Panc1 (cell line): ENCODE results near the gene AAK1. TPM values are rescaled to one million over a fixed set of nuclear protein-coding genes. Genes with fewer than 3 reads are reported as not detected.
"Not testable (repeated sequence)": the region's sequence is repeated elsewhere in the genome, so short reads cannot be mapped to it uniquely, and the experiment has no call there.

Experiments used
- ATAC-seq: fragments of 200-7000 bp; cut with Tn5 transposase; 2 replicates; pipeline ENCODE4 v1.9.1; 2020; ENCODE audit warnings: mild to moderate bottlenecking, moderate library complexity
- BruUV-seq: library from RNA; stranded (reverse); fragments of 400-500 nt; replicated peaks from 2 replicates; lab custom pipeline; 2021; lab: Mats Ljungman, UMichigan
- CTCF ChIA-PET: fragments of 300-600 bp; sonication (Branson Sonifier 250); formaldehyde crosslinking; loops from one replicate; lab custom pipeline; 2022; ENCODE audit warnings: antibody characterized with exemption; lab: Charles Lee
- POLR2A ChIA-PET: fragments of 300-600 bp; sonication (Branson Sonifier 250); formaldehyde crosslinking; loops from one replicate; lab custom pipeline; 2022; ENCODE audit warnings: antibody characterized with exemption; lab: Charles Lee
- DNase-seq: peaks from one replicate; pipeline ENCODE4 v3.0.0-alpha.2; 2010; ENCODE audit warnings: low read depth, low spot score
- H3K27ac ChIP-seq: 2 replicates; pipeline ENCODE4 v1.5.1; 2011; ENCODE audit warnings: mild to moderate bottlenecking, low read length, inconsistent platforms
- H3K27me3 ChIP-seq: fragments of 200-500 bp; sonication (Bioruptor generic); 2 replicates; pipeline ENCODE4 v1.6.0; 2014; ENCODE audit warnings: low read length, inconsistent platforms; ENCODE audit not compliant: control insufficient read depth, insufficient read depth
- H3K36me3 ChIP-seq: fragments of 200-500 bp; sonication (Bioruptor generic); 2 replicates; pipeline ENCODE4 v1.5.1; 2014; ENCODE audit warnings: inconsistent platforms, mild to moderate bottlenecking, low read length, moderate library complexity; ENCODE audit not compliant: control insufficient read depth, insufficient read depth
- H3K4me1 ChIP-seq: 2 replicates; pipeline ENCODE4 v1.5.1; 2011; ENCODE audit warnings: inconsistent platforms, mild to moderate bottlenecking, low read length, moderate library complexity; ENCODE audit not compliant: control insufficient read depth, insufficient read depth
- H3K4me3 ChIP-seq, 2 experiments: 2 replicates each; pipeline ENCODE4 v1.5.1; 2011 to 2012; ENCODE audit warnings: low read depth in 2 of 2, low read length in 2 of 2, mild to moderate bottlenecking in 2 of 2, inconsistent platforms in 1 of 2, moderate library complexity in 1 of 2
- H3K9me3 ChIP-seq: fragments of 200-500 bp; sonication (Bioruptor generic); 2 replicates; pipeline ENCODE4 v1.5.1; 2014; ENCODE audit warnings: low read depth, mild to moderate bottlenecking, inconsistent platforms, low read length, moderate library complexity; ENCODE audit not compliant: control insufficient read depth, insufficient read depth
- CTCF ChIP-seq: fragments of 450-650 bp; IDR thresholded peaks from 2 replicates; pipeline ENCODE4 v1.5.1; 2017; ENCODE audit warnings: mild to moderate bottlenecking
- POLR2AphosphoS5 ChIP-seq: IDR thresholded peaks from 2 replicates; pipeline ENCODE4 v1.6.1; 2012; ENCODE audit warnings: mild to moderate bottlenecking, low read depth, low read length, moderate library complexity
- REST ChIP-seq, 2 experiments: IDR thresholded peaks; 2 replicates each; pipeline ENCODE4 v1.6.1; 2011 to 2012; ENCODE audit warnings: low read depth in 2 of 2, control low read depth in 1 of 2, low read length in 1 of 2, mild to moderate bottlenecking in 1 of 2, moderate library complexity in 1 of 2; ENCODE audit not compliant: insufficient read depth in 1 of 2
- SIN3A ChIP-seq: IDR thresholded peaks from 2 replicates; pipeline ENCODE4 v1.6.1; 2012; ENCODE audit warnings: low read depth, mild to moderate bottlenecking, low read length, moderate library complexity, borderline replicate concordance; ENCODE audit not compliant: insufficient read depth
- TCF7L2 ChIP-seq: IDR thresholded peaks from 2 replicates; pipeline ENCODE4 v1.6.1; 2011; ENCODE audit warnings: mild to moderate bottlenecking, low read depth, low read length, inconsistent platforms
- in situ Hi-C: cut with HindIII; loops from 2 replicates; pipeline ENCODE4 v1.10.0; 2016; ENCODE audit warnings: low sequenced_read_pairs, low pct_unique_long_range_greater_than_20kb
- intact Hi-C: fragments of 100-400 bp; cut with micrococcal nuclease; formaldehyde crosslinking; loops from one replicate; pipeline ENCODE4 v1.10.0; 2022; ENCODE audit not compliant: unreplicated experiment
- total RNA-seq: library from RNA; stranded (reverse); gene quantifications from one replicate; pipeline ENCODE4 v1.2.1, GENCODE V29; 2021; ENCODE audit not compliant: unreplicated experiment

AAK1 gene
- total RNA-seq, 1 experiment from 2014 or later: 123 TPM

- TF ChIP-seq REST (IDR thresholded peaks at IDR 0.05; ENCODE audit: insufficient read depth in 1 of 2, low read depth in 2 of 2, low read length in 1 of 2): no peak
- no peak for TF ChIP-seq CTCF
- TF ChIP-seq POLR2AphosphoS5: no peak
- no peak for TF ChIP-seq SIN3A
- no peak for TF ChIP-seq TCF7L2
- ATAC-seq: no peak
These were observed 219.1 kb downstream of the AAK1 start for GRCh38 chr2:69424419-69424818.

GRCh38 chr2:69422198-69422597 is 221.3 kb downstream of the AAK1 start:
- H3K27ac ChIP-seq: no peak overlapping the region
- no peaks in the 10 kb centered on the region for H3K4me1 ChIP-seq
- DNase-seq: no peak
- in situ Hi-C loops: no loop called here
- CTCF ChIA-PET: no interaction called here
- H3K9me3 ChIP-seq: no peaks in the 10 kb centered on the region
- no peaks in the 10 kb centered on the region for H3K27me3 ChIP-seq
- intact Hi-C loops: no loop called here
- no peak overlapping the region for H3K4me3 ChIP-seq
- TF ChIP-seq TCF7L2 (no peak), SIN3A (no peak), POLR2AphosphoS5 (no peak), CTCF (no peak), REST (IDR thresholded peaks at IDR 0.05; ENCODE audit: insufficient read depth in 1 of 2, low read depth in 2 of 2, low read length in 1 of 2) (no peak)
- BruUV-seq: no TSS peak
- no peaks in the 10 kb centered on the region for H3K36me3 ChIP-seq
- POLR2A ChIA-PET: no interaction called here
- ATAC-seq: no peak

More at GRCh38 chr2:69424419-69424818, 219.1 kb downstream of the AAK1 start:
- H3K27me3 ChIP-seq: no peaks in the 10 kb centered on the region
- ChIA-PET POLR2A (no interaction called here), CTCF (no interaction called here)
- no peaks in the 10 kb centered on the region for H3K36me3 ChIP-seq
- H3K4me3 ChIP-seq: no peak overlapping the region
- no TSS peak for BruUV-seq
- no peak overlapping the region for H3K27ac ChIP-seq
- in situ Hi-C loops: no loop called here
- no peak for DNase-seq
- H3K9me3 ChIP-seq: no peaks in the 10 kb centered on the region
- intact Hi-C loops: no loop called here
- no peaks in the 10 kb centered on the region for H3K4me1 ChIP-seq

GRCh38 chr2:69419111-69419510 is 224.4 kb downstream of the AAK1 start:
- BruUV-seq, intact Hi-C loops, H3K9me3 ChIP-seq, in situ Hi-C loops, CTCF ChIA-PET, H3K36me3 ChIP-seq, H3K4me1 ChIP-seq, H3K4me3 ChIP-seq, H3K27me3 ChIP-seq, DNase-seq, ATAC-seq, H3K27ac ChIP-seq, POLR2A ChIA-PET: not testable (repeated sequence)
